Adrenal gland (tissue), 12 donors: Measurements from ENCODE around the gene VDAC1. TPM values are rescaled to one million over a fixed set of nuclear protein-coding genes. Genes with fewer than 3 reads are reported as not detected.
"Not testable (repeated sequence)": the region's sequence is repeated elsewhere in the genome, so short reads cannot be mapped to it uniquely, and the experiment has no call there.

Source experiments
- DNase-seq, 7 donors: peaks; one replicate each; pipeline ENCODE4 v3.0.0-alpha.2; 2019 to 2020
- H3K27ac ChIP-seq, 5 donors: fragments of 200-600 bp; sonication (generic) in 4 of 5; 1 replicate in 3 of 5; 2 replicates in 2 of 5; pipeline versions ENCODE4 v1.5.1 to v1.8.0; 2016 to 2020; ENCODE audit warnings: mild to moderate bottlenecking in 1 of 5
- H3K27me3 ChIP-seq: fragments of 200-600 bp; 2 replicates; pipeline ENCODE4 v1.8.0; 2021
- H3K36me3 ChIP-seq, 2 donors: fragments of 200-600 bp; replicated peaks in 1 of 2; 1 replicate in 1 of 2; 2 replicates in 1 of 2; pipeline versions ENCODE4 v1.5.1 to v1.8.0; 2018 to 2022
- H3K4me1 ChIP-seq, 2 donors: fragments of 200-600 bp; replicated peaks in 1 of 2; 1 replicate in 1 of 2; 2 replicates in 1 of 2; pipeline versions ENCODE4 v1.5.1 to v1.8.0; 2018 to 2021
- H3K4me3 ChIP-seq, 4 donors: fragments of 200-600 bp; sonication (generic) in 3 of 4; one replicate each; pipeline ENCODE4 v1.5.1; 2016 to 2018
- H3K9me3 ChIP-seq, 3 donors: fragments of 200-600 bp; sonication (generic) in 1 of 3; replicated peaks in 1 of 3; 1 replicate in 2 of 3; 2 replicates in 1 of 3; pipeline versions ENCODE4 v1.5.1 to v1.8.0; 2016 to 2021
- CTCF ChIP-seq, 6 experiments: fragments of 450-650 bp in 4 of 6; fragments of 200-600 bp in 2 of 6; sonication (generic) in 1 of 6; IDR thresholded peaks; 1 replicate in 5 of 6; 2 replicates in 1 of 6; pipeline versions ENCODE4 v1.5.1 to v1.8.0; 2016 to 2021; ENCODE audit warnings: antibody characterized with exemption in 6 of 6, mild to moderate bottlenecking in 2 of 6, moderate library complexity in 1 of 6
- POLR2A ChIP-seq, 2 donors: fragments of 450-650 bp; IDR thresholded peaks; one replicate each; pipeline ENCODE4 v1.6.1; 2017; ENCODE audit warnings: antibody characterized with exemption in 2 of 2, mild to moderate bottlenecking in 2 of 2, moderate library complexity in 1 of 2
- whole genome bisulfite sequencing, 4 donors: extraction: QIAGEN DNeasy Blood & Tissue Kit in 2 of 4; methylation state at CpG; one replicate each; pipeline versions ENCODE4 v1.1.5 to v1.1.7; 2013 to 2017; 5-methylcytosine and 5-hydroxymethylcytosine counted together
- intact Hi-C, 2 donors: fragments of 100-400 bp; cut with DNase I; formaldehyde crosslinking; loops; one replicate each; pipeline versions ENCODE4 v1.14.1 to v1.15.0; 2022 to 2023
- polyA plus RNA-seq, 3 donors: library from polyadenylated mRNA; stranded (reverse); fragments of 200-250 nt in 2 of 3; fragments of 350-450 nt in 1 of 3; fragmentation: Illumina TruSeq in 1 of 3; extraction: RNeasy Lipid Tissue Mini Kit (QIAGEN cat#74804) in 1 of 3; gene quantifications; one replicate each; pipeline ENCODE4 v1.2.3, GENCODE V29; 2013 to 2014
- total RNA-seq, 9 donors: library from RNA; depleted of rRNA in 4 of 9; stranded (reverse); fragments of >200 nt in 4 of 9; fragments of 120-200 nt in 1 of 9; fragmentation: NEBNext Ultra II Directional in 1 of 9; extraction: Animal tissue kit (Norgen Biotek cat#: 25700) in 1 of 9; gene quantifications; one replicate each; pipeline versions ENCODE4 v1.1.0 to v1.2.4, GENCODE V29; 2013 to 2023
- donor health status: healthy with polysubstance abuse.
- donor health status: Bipolar disorder and iron deficiency.
- donor health status: DM: yes; HTN: yes; CAD: no.
- donor health status: DM: no; HTN: no; CAD: no.
- donor health status: DM: no; HTN: no; CAD: no.
- donor health status: DM: yes; HTN: yes; CAD: no.

The VDAC1 gene
- total and polyA plus RNA-seq, 12 donors, result 66.0 to 476 (median 136) TPM

- H3K27me3 ChIP-seq, result no peaks in the 10 kb centered on the region
- 61 to 70% (median 64%) methylated on average over 6 of the region's 6 CpGs for WGBS, 4 donors
- DNase-seq, result peak in 1 of 7 donors; percentile 48
- no peaks in the 10 kb centered on the region for H3K36me3 ChIP-seq
- H3K4me1 ChIP-seq, result peaks cover 8% of the 10 kb centered on the region in 2 donors
- intact Hi-C loops, result loop anchor here in 1 of 2 donors (10.0 kb wide), 2 partner anchors 383 to 823 kb away; no protein-coding TSS in a partner anchor
- TF ChIP-seq CTCF (IDR thresholded peaks at IDR 0.05) (no peak), POLR2A (IDR thresholded peaks at IDR 0.05) (no peak)
- H3K4me3 ChIP-seq, result no peak overlapping the region
- H3K9me3 ChIP-seq, result no peaks in the 10 kb centered on the region
- H3K27ac ChIP-seq, result no peak overlapping the region
Measured at GRCh38 chr5:133938039-133938821, 66.5 kb downstream of the VDAC1 start.

GRCh38 chr5:133937628-133938027 is 67.1 kb downstream of the VDAC1 start:
- not testable (repeated sequence) for DNase-seq, H3K27ac ChIP-seq, H3K9me3 ChIP-seq, H3K4me3 ChIP-seq, H3K27me3 ChIP-seq, H3K4me1 ChIP-seq, H3K36me3 ChIP-seq
- 88 to 96% (median 95%) methylated on average over 3 of the region's 3 CpGs for WGBS, 4 donors
- intact Hi-C loops, result loop anchor here in 1 of 2 donors (10.0 kb wide), 2 partner anchors 383 to 823 kb away; no protein-coding TSS in a partner anchor

GRCh38 chr5:133936651-133937015 is 68.1 kb downstream of the VDAC1 start:
- Histone ChIP-seq H3K4me1 (no peaks in the 10 kb centered on the region), H3K27ac (no peak overlapping the region), H3K27me3 (no peaks in the 10 kb centered on the region), H3K36me3 (no peaks in the 10 kb centered on the region), H3K4me3 (no peak overlapping the region), H3K9me3 (no peaks in the 10 kb centered on the region)
- 29 to 54% (median 42%) methylated on average over 3 of the region's 3 CpGs for WGBS, 4 donors
- TF ChIP-seq CTCF (IDR thresholded peaks at IDR 0.05) (no peak), POLR2A (IDR thresholded peaks at IDR 0.05) (no peak)
- DNase-seq, result peak in 1 of 7 donors; percentile 26
- intact Hi-C loops, result loop anchor here in 1 of 2 donors (10.0 kb wide), 2 partner anchors 382 to 822 kb away; no protein-coding TSS in a partner anchor

- WGBS, 4 donors, result 84 to 95% (median 90%) methylated on average over 10 of the region's 10 CpGs
- H3K27me3 ChIP-seq, DNase-seq, H3K36me3 ChIP-seq, H3K27ac ChIP-seq, H3K4me1 ChIP-seq, H3K9me3 ChIP-seq, H3K4me3 ChIP-seq: not testable (repeated sequence)
- intact Hi-C loops, result loop anchor here in 1 of 2 donors (10.0 kb wide), 2 partner anchors 381 to 821 kb away; no protein-coding TSS in a partner anchor
Measured at GRCh38 chr5:133935991-133936650, 68.7 kb downstream of the VDAC1 start.

- Histone ChIP-seq H3K4me3 (no peak overlapping the region), H3K36me3 (no peaks in the 10 kb centered on the region), H3K27me3 (no peaks in the 10 kb centered on the region), H3K4me1 (peaks cover 0 to 5% of the 10 kb centered on the region in 2 donors), H3K27ac (no peak overlapping the region), H3K9me3 (no peaks in the 10 kb centered on the region)
- 88 to 95% (median 91%) methylated on average over 5 of the region's 5 CpGs for WGBS, 4 donors
- TF ChIP-seq POLR2A (IDR thresholded peaks at IDR 0.05), result no peak
- no peak for TF ChIP-seq CTCF (IDR thresholded peaks at IDR 0.05)
- intact Hi-C loops, result loop anchor here in 1 of 2 donors (10.0 kb wide), 2 partner anchors 381 to 821 kb away; no protein-coding TSS in a partner anchor
- DNase-seq, result no peak
Measured at GRCh38 chr5:133935667-133935940, 69.2 kb downstream of the VDAC1 start.
